DMS114 treated with DMSO at 0.1 percent for 48 hours (cell line): ENCODE results near the gene COPS7A.
"Not testable (repeated sequence)": the region's sequence is repeated elsewhere in the genome, so short reads cannot be mapped to it uniquely, and the experiment has no call there.

Experiments
- DNase-seq: peaks from one replicate; lab custom pipeline; 2025; ENCODE audit not compliant: unreplicated experiment; lab: John Stamatoyannopoulos, UW

COPS7A gene

DNA sequence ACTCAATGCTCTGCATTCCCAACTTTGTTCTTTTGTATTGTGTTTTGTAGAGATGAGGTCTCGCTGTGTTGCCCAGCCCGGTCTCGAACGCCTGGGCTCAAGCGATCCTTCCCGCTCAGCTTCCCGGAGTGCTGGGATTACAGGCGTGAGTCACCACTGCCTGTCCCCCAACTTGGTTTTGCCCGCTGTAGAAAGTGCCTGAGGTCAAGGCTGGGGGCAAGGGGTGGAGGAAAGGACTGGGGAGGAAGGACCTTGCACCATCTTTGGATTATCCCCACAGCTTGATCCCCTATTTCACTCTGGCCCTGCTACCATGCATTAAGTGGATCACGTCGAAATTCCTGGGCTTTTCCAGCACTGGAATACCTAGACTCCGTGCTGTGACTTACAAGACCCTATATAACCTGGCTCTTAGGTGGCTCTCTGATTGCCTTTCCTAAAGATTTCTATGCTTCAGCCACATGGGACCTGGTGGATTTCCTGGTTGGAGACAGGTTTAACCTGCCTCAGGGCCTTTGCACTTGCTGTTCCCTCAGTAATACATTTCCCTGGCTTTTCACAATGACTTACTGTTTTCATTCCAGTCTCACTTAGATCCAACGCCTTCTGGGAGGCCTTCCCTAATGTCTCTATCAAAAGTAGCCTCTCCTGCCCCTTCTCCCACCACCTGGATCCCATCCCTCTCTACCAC is 22.6 kb upstream of the COPS7A start:
- no peak for DNase-seq

DNA sequence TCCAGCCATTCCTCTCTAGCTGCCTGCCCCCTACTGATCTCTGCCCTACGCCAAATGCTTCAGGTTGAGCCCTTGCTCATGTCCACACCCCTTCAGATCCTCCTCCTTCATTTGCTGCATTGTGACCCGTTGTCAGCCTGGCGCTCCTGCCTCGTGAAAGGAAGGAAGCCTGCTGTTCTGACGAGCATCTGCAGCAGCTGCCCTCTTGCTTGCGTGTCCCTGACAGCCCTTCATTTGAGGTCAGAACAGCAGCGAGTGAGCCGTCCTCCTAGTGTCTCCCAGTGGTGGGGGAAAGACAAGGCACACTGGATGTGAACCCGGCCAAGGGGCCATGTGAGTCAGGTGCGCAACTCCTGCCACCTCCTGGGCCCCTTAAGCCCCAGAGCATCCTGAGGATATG is 20.2 kb upstream of the COPS7A start:
- DNase-seq, result no peak

DNA sequence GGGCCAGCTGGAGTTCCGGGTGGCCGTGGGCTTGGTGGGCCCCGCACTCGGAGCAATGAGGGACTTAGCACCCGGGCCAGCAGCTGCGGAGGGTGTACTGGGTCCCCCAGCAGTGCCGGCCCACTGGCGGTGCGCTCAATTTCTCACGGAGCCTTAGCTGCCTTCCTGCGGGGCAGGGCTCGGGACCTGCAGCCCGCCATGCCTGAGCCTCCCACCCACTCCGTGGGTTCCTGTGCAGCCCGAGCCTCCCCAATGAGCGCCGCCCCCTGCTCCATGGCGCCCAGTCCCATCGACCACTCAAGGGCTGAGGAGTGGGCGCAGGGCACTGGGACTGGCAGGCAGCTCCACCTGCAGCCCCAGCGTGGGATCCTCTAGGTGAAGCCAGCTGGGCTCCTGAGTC is 15.5 kb upstream of the COPS7A start:
- not testable (repeated sequence) for DNase-seq

DNA sequence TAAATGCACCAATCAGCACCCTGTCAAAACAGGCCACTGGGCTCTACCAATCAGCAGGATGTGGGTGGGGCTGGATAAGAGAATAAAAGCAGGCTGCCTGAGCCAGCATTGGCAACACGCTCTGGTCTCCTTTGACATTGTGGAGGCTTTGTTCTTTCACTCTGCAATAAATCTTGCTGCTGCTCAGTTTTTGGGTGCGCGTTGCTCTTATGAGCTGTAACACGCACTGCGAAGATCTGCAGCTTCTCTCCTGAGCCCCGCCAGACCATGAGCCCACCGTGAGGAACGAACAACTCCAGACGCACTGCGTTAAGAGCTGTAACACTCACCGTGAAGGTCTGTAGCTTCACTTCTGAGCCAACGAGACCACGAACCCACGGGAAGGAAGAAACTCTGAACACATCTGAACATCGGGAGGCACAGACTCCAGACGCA is 14.9 kb upstream of the COPS7A start:
- DNase-seq, result no peak

DNA sequence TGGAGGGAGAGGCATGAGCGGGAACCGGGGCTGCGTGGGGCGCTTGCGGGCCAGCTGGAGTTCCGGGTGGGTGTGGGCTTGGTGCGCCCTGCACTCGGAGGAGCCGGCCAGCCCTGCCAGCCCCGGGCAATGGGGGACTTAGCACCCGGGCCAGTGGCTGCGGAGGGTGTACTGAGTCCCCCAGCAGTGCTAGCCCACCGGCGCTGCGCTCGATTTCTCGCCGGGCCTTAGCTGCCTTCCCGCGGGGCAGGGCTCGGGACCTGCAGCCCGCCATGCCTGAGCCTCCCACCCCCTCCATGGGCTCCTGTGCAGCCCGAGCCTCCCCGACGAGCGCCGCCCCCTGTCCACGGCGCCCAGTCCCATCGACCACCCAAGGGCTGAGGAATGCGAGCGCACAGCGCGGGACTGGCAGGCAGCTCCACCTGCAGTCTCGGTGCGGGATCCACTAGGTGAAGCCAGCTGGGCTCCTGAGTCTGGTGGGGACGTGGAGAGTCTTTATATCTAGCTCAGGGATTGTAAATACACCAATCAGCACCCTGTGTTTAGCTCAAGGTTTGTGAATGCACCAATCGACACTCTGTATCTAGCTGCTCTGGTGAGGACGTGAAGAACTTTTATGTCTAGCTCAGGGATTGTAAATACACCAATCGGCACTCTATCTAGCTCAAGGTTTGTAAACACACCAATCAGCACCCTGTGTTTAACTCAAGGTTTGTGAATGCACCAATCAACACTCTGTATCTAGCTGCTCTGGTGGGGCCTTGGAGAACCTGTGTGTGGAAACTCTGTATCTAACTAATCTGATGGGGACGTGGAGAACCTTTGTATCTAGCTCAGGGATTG is 7.6 kb upstream of the COPS7A start:
- not testable (repeated sequence) for DNase-seq

DNA sequence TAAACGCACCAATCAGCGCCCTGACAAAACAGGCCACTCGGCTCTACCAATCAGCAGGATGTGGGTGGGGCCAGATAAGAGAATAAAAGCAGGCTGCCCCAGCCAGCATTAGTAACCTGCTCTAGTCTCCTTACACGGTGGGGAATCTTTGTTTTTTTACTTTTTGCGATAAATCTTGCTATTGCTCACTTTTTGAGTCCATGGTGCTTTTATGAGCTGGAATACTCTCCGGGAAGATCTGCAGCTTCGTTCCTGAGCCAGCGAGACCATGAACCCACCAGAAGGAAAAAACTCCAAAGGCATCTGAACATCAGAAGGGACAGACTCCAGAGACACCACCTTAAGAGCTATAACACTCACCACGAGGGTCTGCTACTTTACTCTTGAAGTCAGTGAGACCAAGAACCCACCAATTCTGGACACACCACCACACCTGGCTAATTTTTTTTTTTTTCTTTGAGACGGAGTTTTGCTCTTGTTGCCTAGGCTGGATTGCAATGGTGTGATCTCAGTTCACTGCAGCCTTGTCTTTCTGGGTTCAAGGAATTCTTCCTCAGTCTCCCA is 6.9 kb upstream of the COPS7A start:
- DNase-seq, result no peak

DNA sequence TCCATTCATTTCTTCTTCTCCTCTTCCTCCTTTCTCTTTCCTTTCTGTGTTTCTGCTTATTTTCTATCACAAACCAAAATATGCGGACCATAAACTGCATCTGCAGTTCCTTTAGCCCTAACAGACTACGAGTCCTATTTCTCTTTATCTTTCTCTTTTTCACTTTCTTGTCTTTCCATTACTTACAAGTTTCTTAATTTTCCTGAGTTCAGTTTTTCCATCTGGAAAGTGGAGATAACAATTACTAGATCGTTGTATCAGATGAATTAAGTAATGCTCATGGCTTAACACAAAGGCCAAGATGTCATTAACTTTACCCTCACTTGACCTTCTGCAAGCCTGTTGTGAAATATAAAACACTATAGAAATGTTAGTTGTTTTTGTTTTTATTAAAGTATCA is 983 bp upstream of the COPS7A start:
- no peak for DNase-seq

DNA sequence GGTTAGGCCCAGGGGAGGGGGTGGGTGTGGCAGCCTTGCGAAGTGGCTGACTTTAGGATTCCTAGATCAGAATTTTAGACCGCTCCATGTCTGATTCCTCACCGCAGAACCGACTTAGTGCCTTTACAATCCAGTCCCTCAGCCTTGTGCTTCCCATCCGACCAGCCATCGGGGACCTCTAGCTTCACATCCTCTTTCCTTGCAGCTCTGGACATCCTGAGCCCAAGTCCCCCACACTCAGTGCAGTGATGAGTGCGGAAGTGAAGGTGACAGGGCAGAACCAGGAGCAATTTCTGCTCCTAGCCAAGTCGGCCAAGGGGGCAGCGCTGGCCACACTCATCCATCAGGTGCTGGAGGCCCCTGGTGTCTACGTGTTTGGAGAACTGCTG is 557 bp downstream of the COPS7A start:
- DNase-seq, result no peak

DNA sequence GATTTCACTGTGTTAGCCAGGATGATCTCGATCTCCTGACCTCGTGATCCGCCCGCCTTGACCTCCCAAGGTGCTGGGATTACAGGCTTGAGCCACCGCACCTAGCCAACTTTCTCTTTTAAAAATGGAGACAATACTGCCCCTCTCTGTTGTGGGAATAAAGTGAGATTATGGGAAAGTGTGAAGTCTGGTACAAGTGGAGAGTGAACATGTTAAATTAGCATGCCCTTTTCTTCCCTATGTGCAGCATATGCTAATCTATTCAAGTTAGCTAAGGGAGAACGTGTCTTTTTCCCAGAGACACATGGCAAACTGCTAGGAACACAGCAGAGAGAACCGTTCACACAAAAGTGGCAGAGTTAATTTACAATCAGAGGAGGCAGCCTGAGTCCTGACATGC is 1.5 kb downstream of the COPS7A start:
- no peak for DNase-seq

DNA sequence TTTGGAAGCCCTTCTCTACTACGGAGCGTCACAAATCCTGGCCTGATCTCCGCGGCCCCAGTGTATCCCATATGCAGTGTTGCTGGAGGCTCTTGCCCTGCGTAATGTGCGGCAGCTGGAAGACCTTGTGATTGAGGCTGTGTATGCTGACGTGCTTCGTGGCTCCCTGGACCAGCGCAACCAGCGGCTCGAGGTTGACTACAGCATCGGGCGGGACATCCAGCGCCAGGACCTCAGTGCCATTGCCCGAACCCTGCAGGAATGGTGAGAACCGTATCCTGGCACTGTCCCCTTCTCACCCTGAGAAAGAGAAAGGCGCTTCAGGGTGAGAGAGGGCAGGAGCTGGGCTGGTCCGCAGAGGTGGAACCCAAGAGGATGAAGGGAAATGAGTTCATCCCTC is 5.3 kb downstream of the COPS7A start:
- no peak for DNase-seq

DNA sequence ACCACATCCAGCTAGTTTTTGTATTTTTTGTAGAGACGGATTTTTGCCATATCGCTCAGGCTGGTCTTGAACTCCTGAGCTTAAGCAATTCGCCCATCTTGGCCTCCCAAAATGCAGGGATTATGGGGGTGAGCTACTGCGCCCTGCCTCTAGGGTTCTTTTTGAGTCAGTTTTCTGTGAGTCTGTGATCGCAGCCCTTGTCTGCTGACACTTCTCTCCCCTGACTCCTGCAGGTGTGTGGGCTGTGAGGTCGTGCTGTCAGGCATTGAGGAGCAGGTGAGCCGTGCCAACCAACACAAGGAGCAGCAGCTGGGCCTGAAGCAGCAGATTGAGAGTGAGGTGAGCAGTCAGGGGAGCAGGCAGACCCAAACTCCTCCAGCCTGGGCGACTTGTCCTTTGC is 6.3 kb downstream of the COPS7A start:
- no peak for DNase-seq

DNA sequence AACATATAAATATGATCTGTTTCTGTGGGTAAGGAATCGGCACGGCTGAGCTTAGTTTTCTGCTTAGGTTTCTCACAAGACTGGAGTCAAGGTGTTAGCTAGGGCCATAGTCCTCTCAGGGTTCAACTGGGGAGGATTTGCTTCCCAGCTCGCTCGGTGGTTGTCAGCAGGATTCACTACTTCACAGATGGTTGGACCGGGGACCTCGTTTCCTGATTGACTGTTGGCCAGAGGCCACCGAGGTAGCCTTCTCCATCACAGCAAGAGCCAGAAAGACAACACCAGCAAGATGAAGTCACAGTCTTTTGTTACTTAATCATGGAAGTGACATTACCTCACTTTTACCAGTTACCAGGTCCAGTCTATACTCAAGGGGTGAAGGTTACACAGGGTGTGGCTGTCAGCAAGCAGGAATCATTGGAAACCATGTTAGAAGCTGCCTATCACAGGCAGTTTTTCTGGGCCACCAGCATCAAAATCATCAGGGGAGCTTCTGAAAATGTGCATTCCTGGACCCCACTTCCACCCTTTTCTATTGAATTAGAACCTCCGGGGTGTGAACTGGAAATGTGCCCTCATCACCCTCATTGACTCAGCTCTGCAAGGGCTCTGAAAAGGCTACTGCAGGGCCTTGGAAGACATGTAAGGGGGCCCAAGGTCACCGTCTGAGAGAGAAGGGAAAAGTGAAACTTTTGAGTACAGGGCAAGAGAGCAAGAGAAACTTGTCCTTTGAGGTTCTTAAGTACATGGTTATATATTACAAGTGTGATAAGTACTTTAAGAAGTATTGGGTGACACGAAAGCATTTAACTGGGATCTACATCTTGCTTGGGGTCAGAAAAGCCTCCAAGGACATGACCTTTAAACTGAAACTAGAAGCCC is 10.9 kb downstream of the COPS7A start:
- no peak for DNase-seq

DNA sequence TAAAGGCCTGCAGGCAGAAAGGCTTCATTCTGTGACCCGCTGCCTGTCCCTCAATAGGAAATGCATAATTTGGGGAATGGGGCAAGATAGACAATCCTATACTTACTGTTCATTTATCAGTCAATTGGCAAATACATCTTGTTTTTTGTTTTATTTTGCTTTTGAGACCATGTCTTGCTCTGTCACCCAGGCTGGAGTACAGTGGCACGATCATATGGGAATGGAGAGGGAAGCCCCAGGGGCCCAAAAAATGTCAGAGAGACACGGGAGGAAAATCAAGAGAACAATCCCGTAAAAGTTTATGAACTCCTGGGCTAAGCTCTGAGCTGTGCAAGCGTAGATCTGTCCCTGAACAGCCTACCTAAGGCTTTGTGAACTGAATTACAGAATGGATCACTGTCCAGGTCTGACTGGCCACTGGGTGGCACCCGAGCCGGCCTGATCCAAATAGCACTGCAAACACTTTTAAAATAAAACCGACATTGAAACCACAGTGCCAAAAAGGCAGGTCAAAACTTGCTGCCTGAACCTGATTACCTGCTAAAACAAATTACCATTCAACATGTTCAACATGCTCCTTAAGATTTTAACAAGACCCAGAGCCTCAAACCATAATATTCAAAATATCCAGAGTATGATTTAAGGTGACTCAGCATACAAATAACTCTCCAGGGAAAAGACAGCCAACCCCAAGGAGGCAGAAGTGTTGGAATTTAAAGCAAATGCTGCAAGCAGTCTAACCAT is 11.8 kb downstream of the COPS7A start:
- peak; percentile 43 for DNase-seq

DNA sequence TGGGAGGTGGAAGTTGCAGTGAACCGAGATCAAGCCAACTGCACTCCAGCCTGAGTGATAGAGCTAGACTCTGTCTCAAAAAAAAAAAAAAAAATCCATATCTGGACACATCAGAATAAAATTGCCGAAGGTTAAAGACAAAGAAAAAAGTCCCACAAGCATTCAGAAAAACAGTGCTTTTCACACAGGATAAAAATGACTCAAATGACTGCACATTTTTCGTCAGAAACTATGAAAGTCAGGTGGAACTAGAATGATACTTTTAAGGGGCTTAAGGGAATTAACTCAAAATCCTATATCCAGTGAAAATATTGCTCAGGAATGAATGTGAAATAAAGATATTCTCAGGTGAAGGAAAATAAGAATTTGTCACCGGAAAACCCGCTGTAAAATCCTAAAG is 12.9 kb downstream of the COPS7A start:
- no peak for DNase-seq

DNA sequence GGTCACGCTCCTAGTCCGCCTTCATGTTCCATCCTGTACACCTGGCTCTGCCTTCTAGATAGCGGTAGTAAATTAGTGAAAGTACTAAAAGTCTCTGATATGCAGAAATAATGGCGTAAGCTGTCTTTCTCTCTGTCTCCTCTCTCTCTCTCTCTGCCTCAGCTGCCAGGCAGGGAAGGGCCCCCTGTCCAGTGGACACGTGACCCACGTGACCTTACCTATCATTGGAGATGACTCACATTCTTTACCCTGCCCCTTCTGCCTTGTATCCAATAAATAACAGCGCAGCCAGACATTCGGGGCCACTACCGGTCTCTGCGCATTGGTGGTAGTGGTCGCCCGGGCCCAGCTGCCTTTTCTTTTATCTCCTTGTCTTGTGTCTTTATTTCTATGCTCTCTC is 18.2 kb downstream of the COPS7A start:
- DNase-seq, result not testable (repeated sequence)

DNA sequence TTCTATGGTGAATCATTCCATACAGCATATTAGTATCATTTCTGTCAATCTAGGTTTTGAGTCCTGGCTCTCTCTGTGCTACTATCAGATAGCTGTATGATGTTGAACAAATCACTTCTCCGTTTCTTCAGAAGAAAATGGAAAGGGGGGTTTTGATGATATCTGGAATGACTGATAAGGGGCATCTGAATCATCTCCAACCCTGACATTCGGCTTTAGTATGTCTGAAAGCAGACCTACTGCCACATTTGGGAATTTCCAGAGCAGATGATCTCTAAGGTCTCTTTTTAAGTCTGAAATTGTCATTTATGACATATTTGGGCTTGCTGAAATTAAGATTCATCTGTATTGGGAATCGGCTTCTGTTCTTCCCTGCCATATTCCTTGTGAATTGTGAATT is 19.0 kb downstream of the COPS7A start:
- DNase-seq, result no peak

DNA sequence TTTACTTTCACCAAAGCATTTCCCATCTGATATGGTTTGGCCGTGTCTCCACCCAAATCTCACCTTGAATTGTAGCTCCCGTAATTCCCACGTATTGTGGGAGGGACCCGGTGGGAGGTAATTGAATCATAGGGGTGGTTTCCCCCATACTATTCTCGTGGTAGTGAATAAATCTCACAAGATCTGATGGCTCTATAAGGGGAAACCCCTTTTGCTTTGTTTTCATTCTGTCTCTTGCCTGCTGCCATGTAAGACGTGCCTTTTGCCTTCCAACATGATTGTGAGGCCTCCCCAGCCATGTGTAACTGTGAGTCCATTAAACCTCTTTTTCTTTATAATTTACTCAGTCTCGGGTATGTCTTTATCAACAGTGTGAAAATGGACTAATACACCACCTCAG is 19.5 kb downstream of the COPS7A start:
- not testable (repeated sequence) for DNase-seq

DNA sequence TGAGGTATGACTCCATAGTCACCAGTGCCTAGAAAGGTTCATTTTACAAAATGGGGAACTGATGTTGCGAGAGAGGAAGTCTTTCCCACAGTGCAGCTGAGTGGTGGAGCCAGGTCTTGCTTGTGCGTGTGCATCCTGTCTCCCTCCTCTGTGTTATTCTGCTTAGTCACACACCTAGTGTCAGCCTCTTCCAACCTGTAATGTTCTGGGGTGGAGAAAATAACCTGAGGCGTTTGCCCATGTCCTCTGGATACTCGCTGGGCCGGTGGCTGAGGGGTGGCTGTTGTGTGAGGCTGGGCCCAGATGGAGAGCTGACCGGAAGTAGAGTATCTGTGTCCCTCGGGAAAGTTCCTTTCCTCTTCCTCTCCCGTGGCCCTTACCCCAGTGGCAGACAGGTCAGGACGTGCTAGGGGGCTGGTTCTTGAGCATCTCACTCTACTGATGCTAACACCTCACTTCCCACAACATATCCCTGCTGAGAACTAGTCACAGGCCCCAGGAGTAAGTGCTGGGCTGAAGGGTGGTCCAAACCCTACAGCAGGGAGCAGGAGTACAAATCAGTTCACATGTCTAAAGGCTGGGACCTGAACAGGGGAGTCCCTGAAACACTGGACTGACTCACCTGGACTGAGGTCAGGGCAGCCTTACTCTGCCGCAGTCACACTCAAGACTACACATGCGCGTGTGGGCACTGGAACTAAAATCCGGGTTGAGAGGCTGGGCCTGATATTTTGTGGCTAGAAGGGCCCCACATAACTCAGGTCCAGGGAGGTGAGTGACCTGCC is 22.1 kb downstream of the COPS7A start:
- DNase-seq, result no peak

DNA sequence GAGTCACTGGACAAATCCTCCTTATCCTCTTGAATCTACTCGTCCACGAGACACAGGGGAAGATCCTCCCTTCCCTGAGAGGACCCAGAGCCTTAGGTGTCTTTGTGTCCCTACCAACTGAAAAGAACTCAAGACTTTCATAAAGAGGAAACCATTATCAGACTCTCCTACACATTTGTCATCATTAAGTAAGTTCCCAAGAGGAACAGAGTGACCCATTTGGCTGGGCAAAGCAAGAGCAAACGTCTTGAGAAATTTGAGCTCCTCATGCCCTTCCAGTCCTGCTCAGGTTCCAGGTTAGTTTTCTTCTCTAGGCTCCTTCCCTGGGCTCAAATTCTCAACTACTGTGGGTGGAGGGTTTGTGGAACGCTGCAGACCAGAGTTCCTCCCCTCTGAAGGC is 23.4 kb downstream of the COPS7A start:
- no peak for DNase-seq

DNA sequence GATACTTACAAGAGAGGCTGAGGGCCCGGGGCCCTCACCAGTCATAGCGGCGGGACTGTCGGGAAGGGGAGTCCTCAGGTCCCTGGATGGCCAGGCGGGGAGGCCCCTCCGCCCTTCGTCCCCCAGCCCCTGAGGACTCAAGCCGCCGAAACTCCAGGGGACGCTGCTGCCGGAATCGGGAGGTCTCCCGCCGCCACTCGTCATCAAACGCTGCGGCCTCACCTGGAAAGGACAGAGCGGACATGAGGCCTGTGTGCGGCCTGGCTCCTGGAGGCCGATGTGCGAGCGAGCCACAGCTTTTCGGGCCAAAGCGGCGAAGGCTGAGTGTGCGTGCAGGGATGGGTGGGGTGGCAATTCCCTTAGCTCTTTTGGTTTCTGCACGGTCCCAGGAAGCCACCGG is 24.9 kb downstream of the COPS7A start:
- no peak for DNase-seq
